Endodermal cell (in vitro differentiated cells): Measurements from ENCODE around the gene TSNAX. TPM values are rescaled to one million over a fixed set of nuclear protein-coding genes. Genes with fewer than 3 reads are reported as not detected.

Source experiments
- DNase-seq: peaks from one replicate; pipeline ENCODE4 v3.0.0-alpha.2; 2017
- H3K27ac ChIP-seq: 2 replicates; pipeline ENCODE4 v1.5.1; 2013; ENCODE audit warnings: mild to moderate bottlenecking, low read depth, low read length, moderate library complexity
- H3K27me3 ChIP-seq: 2 replicates; pipeline ENCODE4 v1.6.1; 2013; ENCODE audit warnings: mild to moderate bottlenecking, low read length, moderate library complexity; ENCODE audit not compliant: insufficient read depth, control insufficient read depth, poor library complexity, severe bottlenecking
- H3K36me3 ChIP-seq: 2 replicates; pipeline ENCODE4 v1.7.0; 2013; ENCODE audit warnings: mild to moderate bottlenecking, low read length, moderate library complexity; ENCODE audit not compliant: control insufficient read depth, insufficient read depth
- H3K4me1 ChIP-seq: one replicate; pipeline ENCODE4 v1.7.0; 2013; ENCODE audit warnings: low read length; ENCODE audit not compliant: control insufficient read depth, insufficient read depth
- H3K4me3 ChIP-seq: 2 replicates; pipeline ENCODE4 v1.5.1; 2013; ENCODE audit warnings: mild to moderate bottlenecking, low read length, moderate library complexity
- H3K9ac ChIP-seq: 2 replicates; pipeline ENCODE4 v1.6.1; 2013; ENCODE audit warnings: mild to moderate bottlenecking, low read length, moderate library complexity; ENCODE audit not compliant: poor library complexity, severe bottlenecking; ENCODE audit errors: extremely low read depth
- H3K9me3 ChIP-seq: 2 replicates; pipeline ENCODE4 v1.6.1; 2013; ENCODE audit warnings: mild to moderate bottlenecking, low read length, moderate library complexity; ENCODE audit not compliant: control insufficient read depth
- H3K27ac Mint-ChIP-seq: 2 replicates; pipeline ENCODE4 v1.8.0; 2020; ENCODE audit warnings: mixed read lengths
- H3K27me3 Mint-ChIP-seq: 2 replicates; pipeline ENCODE4 v1.8.0; 2021; ENCODE audit warnings: mild to moderate bottlenecking, mixed read lengths; ENCODE audit not compliant: insufficient read depth
- H3K36me3 Mint-ChIP-seq: 2 replicates; pipeline ENCODE4 v1.8.0; 2020; ENCODE audit warnings: low read depth, mixed read lengths
- H3K4me1 Mint-ChIP-seq: 2 replicates; pipeline ENCODE4 v1.8.0; 2020; ENCODE audit warnings: mixed read lengths
- H3K4me3 Mint-ChIP-seq: 2 replicates; pipeline ENCODE4 v1.8.0; 2020; ENCODE audit warnings: mild to moderate bottlenecking, moderate library complexity, mixed read lengths
- H3K9me3 Mint-ChIP-seq: 2 replicates; pipeline ENCODE4 v1.8.0; 2020; ENCODE audit warnings: mild to moderate bottlenecking, mixed read lengths
- CTCF ChIP-seq: fragments of 200-600 bp; sonication (generic); conservative IDR thresholded peaks from 2 replicates; pipeline ENCODE4 v1.5.0; 2021; ENCODE audit warnings: antibody characterized with exemption, mild to moderate bottlenecking
- WGBS, 2 experiments: methylation state at CpG; one replicate each; pipeline versions ENCODE4 v1.1.5 to v1.1.7; 2013; ENCODE audit warnings: missing lambda C conversion rate in 2 of 2, mixed read lengths in 1 of 2; ENCODE audit not compliant: insufficient coverage in 1 of 2, insufficient read length in 1 of 2; 5-methylcytosine and 5-hydroxymethylcytosine counted together
- total RNA-seq, 2 donors: library from RNA; stranded (reverse); fragmentation: NEBNext Ultra II Directional in 1 of 2; extraction: Animal tissue kit (Norgen Biotek cat#: 25700) in 1 of 2; gene quantifications; 2 replicates in 1 of 2; 3 replicates in 1 of 2; pipeline ENCODE4 v1.2.1, GENCODE V29; 2021

TSNAX gene
- total RNA-seq, 2 donors from 2014 or later = 38.3 to 45.6 TPM

GRCh38 chr1:231576804-231577718, 48.6 kb downstream of the TSNAX start:
- Mint-ChIP-seq H3K9me3 (no peaks in the 10 kb centered on the region), H3K27me3 (no peaks in the 10 kb centered on the region), H3K36me3 (no peaks in the 10 kb centered on the region), H3K4me3 (no peak overlapping the region), H3K27ac (no peak overlapping the region), H3K4me1 (no peaks in the 10 kb centered on the region)
- 95 to 100% methylated on average over 4 to 9 of the region's 11 CpGs for WGBS, 2 experiments
- no peak for DNase-seq
- Histone ChIP-seq H3K9ac (no peak overlapping the region), H3K27me3 (no peaks in the 10 kb centered on the region), H3K36me3 (no peaks in the 10 kb centered on the region), H3K27ac (no peak overlapping the region), H3K9me3 (no peaks in the 10 kb centered on the region), H3K4me1 (no peaks in the 10 kb centered on the region), H3K4me3 (no peak overlapping the region)
- no peak for TF ChIP-seq CTCF

- H3K4me3 ChIP-seq = no peak overlapping the region
- WGBS, 2 experiments = 100% methylated on average over 1 of the region's 1 CpG; no CpG with 5 or more reads in 1 of the 2 experiments
- TF ChIP-seq CTCF = no peak
- no peak overlapping the region for H3K27ac ChIP-seq
- Mint-ChIP-seq H3K4me1 (no peaks in the 10 kb centered on the region), H3K4me3 (no peak overlapping the region), H3K9me3 (no peaks in the 10 kb centered on the region), H3K27ac (no peak overlapping the region), H3K27me3 (no peaks in the 10 kb centered on the region), H3K36me3 (no peaks in the 10 kb centered on the region)
- H3K9ac ChIP-seq = no peak overlapping the region
- H3K36me3 ChIP-seq = no peaks in the 10 kb centered on the region
- no peaks in the 10 kb centered on the region for H3K4me1 ChIP-seq
- no peaks in the 10 kb centered on the region for H3K27me3 ChIP-seq
- no peaks in the 10 kb centered on the region for H3K9me3 ChIP-seq
- no peak for DNase-seq
These were observed 52.4 kb downstream of the TSNAX start for GRCh38 chr1:231580874-231581273.

- H3K36me3 Mint-ChIP-seq = no peaks in the 10 kb centered on the region
- WGBS, 2 experiments = 92% methylated on average over 2 of the region's 2 CpGs; no CpG with 5 or more reads in 1 of the 2 experiments
These were observed 53.4 kb downstream of the TSNAX start for GRCh38 chr1:231581859-231582258.

More at GRCh38 chr1:231581859-231582258, 53.4 kb downstream of the TSNAX start:
- no peak for TF ChIP-seq CTCF
- Mint-ChIP-seq H3K4me1 (no peaks in the 10 kb centered on the region), H3K9me3 (no peaks in the 10 kb centered on the region), H3K4me3 (no peak overlapping the region), H3K27ac (no peak overlapping the region), H3K27me3 (no peaks in the 10 kb centered on the region)
- no peaks in the 10 kb centered on the region for H3K4me1 ChIP-seq
- H3K36me3 ChIP-seq = no peaks in the 10 kb centered on the region
- H3K27ac ChIP-seq = no peak overlapping the region
- DNase-seq = no peak
- H3K9me3 ChIP-seq = no peaks in the 10 kb centered on the region
- no peak overlapping the region for H3K9ac ChIP-seq
- no peak overlapping the region for H3K4me3 ChIP-seq
- no peaks in the 10 kb centered on the region for H3K27me3 ChIP-seq
